Measurements from ENCODE around the gene ILDR2.

DNA sequence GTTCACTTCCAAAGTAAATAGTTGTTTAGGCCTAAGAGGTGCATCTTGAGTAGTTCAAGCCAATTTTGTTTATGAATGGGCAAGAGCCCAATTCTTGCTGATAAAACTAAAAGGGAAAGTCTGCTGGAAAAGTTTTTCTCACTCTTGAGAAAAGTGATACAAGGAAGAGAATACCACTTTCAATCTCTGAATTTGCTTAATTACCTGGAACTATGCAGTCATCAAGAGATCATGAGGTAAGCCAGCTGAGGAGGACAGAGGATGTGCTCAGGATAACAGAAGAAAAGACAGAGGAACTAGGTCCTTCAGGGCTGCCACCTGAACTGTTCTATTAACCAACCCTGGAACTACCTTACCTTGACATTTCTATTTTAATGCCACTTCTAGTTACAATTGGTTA lies 42.2 kb downstream of the ILDR2 start:
- TF ChIP-seq CTCF (IDR thresholded peaks at IDR 0.05) (no peak), POLR2A (IDR thresholded peaks at IDR 0.05; ENCODE audit: low read depth) (no peak), POLR2AphosphoS5 (IDR thresholded peaks at IDR 0.05) (no peak), EP300 (IDR thresholded peaks at IDR 0.05) (no peak)

Data from esophagus muscularis mucosa (tissue), 4 donors.